ENCODE data around the gene MRPL44. TPM values are rescaled to one million over a fixed set of nuclear protein-coding genes. Genes with fewer than 3 reads are reported as not detected.

MRPL44 gene
- total and polyA plus RNA-seq, 2 of the 13 experiments (the other 11 are each of a cell fraction or from before 2014, with no cell fraction given), result 38.4 to 78.0 TPM

DNA sequence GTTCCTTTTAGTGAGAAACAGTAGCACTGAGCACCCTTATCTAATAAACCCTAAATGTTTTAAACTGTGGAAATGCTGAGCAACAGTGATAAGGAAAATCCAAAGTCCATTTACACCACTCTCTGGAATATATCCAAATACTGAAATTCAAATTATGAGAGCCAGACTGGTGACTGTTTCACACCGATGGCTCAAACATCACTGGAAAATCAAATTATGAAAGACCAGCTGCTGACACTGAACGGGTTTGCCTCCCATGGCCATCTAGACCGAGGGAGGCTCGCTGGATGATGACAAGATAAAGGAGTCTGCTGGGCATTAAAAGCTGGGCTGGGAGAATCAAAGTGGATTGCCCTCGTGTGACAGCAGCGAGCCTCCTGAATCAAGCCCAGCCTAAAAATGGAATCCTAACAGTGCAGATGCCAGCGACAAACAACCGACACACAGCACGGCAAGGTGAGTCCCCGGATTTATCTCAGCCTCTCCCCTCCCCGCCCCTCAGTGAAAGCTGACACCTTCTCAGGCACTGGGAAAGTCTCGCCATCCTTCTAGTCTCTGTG lies 51.5 kb downstream of the MRPL44 start (continued):
- TF ChIP-seq NCOR1 (IDR thresholded peaks at IDR 0.05; ENCODE audit: borderline replicate concordance, low read length) (peak; percentile 51; the same call in 1 of the 2 replicates), SUZ12 (IDR thresholded peaks at IDR 0.05; ENCODE audit: low read depth, low read length) (no peak), TERF1 (CRISPR knock-in tag; IDR thresholded peaks at IDR 0.05) (no peak), ZMYM4 (CRISPR knock-in tag; IDR thresholded peaks at IDR 0.05) (0 out of 2 replicates have a peak, but pooled peaks have one; percentile 35), ZMYM3 (CRISPR knock-in tag; IDR thresholded peaks at IDR 0.05) (no peak), ZNF225 (CRISPR knock-in tag; IDR thresholded peaks at IDR 0.05) (no peak), NCOA2 (CRISPR knock-in tag; IDR thresholded peaks at IDR 0.05) (peak; percentile 42; the same call in 1 of the 2 replicates), RBAK (CRISPR knock-in tag; IDR thresholded peaks at IDR 0.05) (no peak), ZNF530 (CRISPR knock-in tag; IDR thresholded peaks at IDR 0.05; ENCODE audit: low read depth) (no peak), TEAD2 (CRISPR knock-in tag; IDR thresholded peaks at IDR 0.05) (no peak), ZC3H4 (CRISPR knock-in tag; IDR thresholded peaks at IDR 0.05; ENCODE audit: borderline replicate concordance) (no peak), ZNF430 (CRISPR knock-in tag; IDR thresholded peaks at IDR 0.05) (no peak), ZSCAN29 (CRISPR knock-in tag; conservative IDR thresholded peaks at IDR 0.05) (0 out of 2 replicates have a peak, but pooled peaks have one; percentile 36), ZNF687 (CRISPR knock-in tag; IDR thresholded peaks at IDR 0.05) (no peak), ZSCAN21 (CRISPR knock-in tag; IDR thresholded peaks at IDR 0.05; ENCODE audit: borderline replicate concordance) (no peak), SCMH1 (CRISPR knock-in tag; IDR thresholded peaks at IDR 0.05; ENCODE audit: borderline replicate concordance) (no peak)
- TF ChIP-seq, protein P1, sequence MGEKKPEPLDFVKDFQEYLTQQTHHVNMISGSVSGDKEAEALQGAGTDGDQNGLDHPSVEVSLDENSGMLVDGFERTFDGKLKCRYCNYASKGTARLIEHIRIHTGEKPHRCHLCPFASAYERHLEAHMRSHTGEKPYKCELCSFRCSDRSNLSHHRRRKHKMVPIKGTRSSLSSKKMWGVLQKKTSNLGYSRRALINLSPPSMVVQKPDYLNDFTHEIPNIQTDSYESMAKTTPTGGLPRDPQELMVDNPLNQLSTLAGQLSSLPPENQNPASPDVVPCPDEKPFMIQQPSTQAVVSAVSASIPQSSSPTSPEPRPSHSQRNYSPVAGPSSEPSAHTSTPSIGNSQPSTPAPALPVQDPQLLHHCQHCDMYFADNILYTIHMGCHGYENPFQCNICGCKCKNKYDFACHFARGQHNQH (CRISPR knock-in tag; IDR thresholded peaks at IDR 0.05), result 0 out of 2 replicates have a peak, but pooled peaks have one; percentile 19
- TF ChIP-seq, protein P2, sequence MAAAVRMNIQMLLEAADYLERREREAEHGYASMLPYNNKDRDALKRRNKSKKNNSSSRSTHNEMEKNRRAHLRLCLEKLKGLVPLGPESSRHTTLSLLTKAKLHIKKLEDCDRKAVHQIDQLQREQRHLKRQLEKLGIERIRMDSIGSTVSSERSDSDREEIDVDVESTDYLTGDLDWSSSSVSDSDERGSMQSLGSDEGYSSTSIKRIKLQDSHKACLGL (CRISPR knock-in tag; IDR thresholded peaks at IDR 0.05), result no peak
- TF ChIP-seq, protein P3, sequence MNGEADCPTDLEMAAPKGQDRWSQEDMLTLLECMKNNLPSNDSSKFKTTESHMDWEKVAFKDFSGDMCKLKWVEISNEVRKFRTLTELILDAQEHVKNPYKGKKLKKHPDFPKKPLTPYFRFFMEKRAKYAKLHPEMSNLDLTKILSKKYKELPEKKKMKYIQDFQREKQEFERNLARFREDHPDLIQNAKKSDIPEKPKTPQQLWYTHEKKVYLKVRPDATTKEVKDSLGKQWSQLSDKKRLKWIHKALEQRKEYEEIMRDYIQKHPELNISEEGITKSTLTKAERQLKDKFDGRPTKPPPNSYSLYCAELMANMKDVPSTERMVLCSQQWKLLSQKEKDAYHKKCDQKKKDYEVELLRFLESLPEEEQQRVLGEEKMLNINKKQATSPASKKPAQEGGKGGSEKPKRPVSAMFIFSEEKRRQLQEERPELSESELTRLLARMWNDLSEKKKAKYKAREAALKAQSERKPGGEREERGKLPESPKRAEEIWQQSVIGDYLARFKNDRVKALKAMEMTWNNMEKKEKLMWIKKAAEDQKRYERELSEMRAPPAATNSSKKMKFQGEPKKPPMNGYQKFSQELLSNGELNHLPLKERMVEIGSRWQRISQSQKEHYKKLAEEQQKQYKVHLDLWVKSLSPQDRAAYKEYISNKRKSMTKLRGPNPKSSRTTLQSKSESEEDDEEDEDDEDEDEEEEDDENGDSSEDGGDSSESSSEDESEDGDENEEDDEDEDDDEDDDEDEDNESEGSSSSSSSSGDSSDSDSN (CRISPR knock-in tag; IDR thresholded peaks at IDR 0.05), result 0 out of 2 replicates have a peak, but pooled peaks have one; percentile 21
- TF ChIP-seq, protein P4, sequence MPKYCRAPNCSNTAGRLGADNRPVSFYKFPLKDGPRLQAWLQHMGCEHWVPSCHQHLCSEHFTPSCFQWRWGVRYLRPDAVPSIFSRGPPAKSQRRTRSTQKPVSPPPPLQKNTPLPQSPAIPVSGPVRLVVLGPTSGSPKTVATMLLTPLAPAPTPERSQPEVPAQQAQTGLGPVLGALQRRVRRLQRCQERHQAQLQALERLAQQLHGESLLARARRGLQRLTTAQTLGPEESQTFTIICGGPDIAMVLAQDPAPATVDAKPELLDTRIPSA (CRISPR knock-in tag; IDR thresholded peaks at IDR 0.05; ENCODE audit: borderline replicate concordance), result no peak

Measured in HepG2 (cell line).